HG02938 (cell line): ENCODE data around the gene BPIFB6.
"Not testable (repeated sequence)": the region's sequence is repeated elsewhere in the genome, so short reads cannot be mapped to it uniquely, and the experiment has no call there.

ENCODE experiments used
- ATAC-seq: cut with Tn5 transposase; IDR thresholded peaks from one replicate; pipeline ENCODE4 v1.9.1; 2021; ENCODE audit warnings: mild to moderate bottlenecking, moderate library complexity; ENCODE audit not compliant: unreplicated experiment

BPIFB6 gene

GRCh38 chr20:33027769-33028751 is 3.4 kb upstream of the BPIFB6 start:
- ATAC-seq: no peak

GRCh38 chr20:33028875-33029274 is 2.6 kb upstream of the BPIFB6 start:
- no peak for ATAC-seq

- ATAC-seq: no peak
These were observed 1.4 kb upstream of the BPIFB6 start for GRCh38 chr20:33030076-33030475.

GRCh38 chr20:33030569-33030968 is 879 bp upstream of the BPIFB6 start:
- no peak for ATAC-seq

GRCh38 chr20:33032555-33032954 is 1.1 kb downstream of the BPIFB6 start:
- no peak for ATAC-seq

GRCh38 chr20:33033381-33033780 is 1.9 kb downstream of the BPIFB6 start:
- no peak for ATAC-seq

GRCh38 chr20:33034115-33034514 is 2.7 kb downstream of the BPIFB6 start:
- ATAC-seq: no peak

- ATAC-seq: no peak
These were observed 3.5 kb downstream of the BPIFB6 start for GRCh38 chr20:33034901-33035492.

- no peak for ATAC-seq
These were observed 6.0 kb downstream of the BPIFB6 start for GRCh38 chr20:33037456-33037855.

- no peak for ATAC-seq
These were observed 6.8 kb downstream of the BPIFB6 start for GRCh38 chr20:33038243-33038642.

- ATAC-seq: no peak
These were observed 11.0 kb downstream of the BPIFB6 start for GRCh38 chr20:33042430-33042829.

GRCh38 chr20:33042983-33043730 is 11.7 kb downstream of the BPIFB6 start:
- no peak for ATAC-seq

- no peak for ATAC-seq
These were observed 12.3 kb downstream of the BPIFB6 start for GRCh38 chr20:33043731-33044181.

GRCh38 chr20:33045129-33045721 is 13.8 kb downstream of the BPIFB6 start:
- ATAC-seq: not testable (repeated sequence)

GRCh38 chr20:33046412-33046811 is 15.0 kb downstream of the BPIFB6 start:
- no peak for ATAC-seq

- ATAC-seq: no peak
These were observed 19.9 kb downstream of the BPIFB6 start for GRCh38 chr20:33051333-33051732.

GRCh38 chr20:33053291-33054106 is 22.1 kb downstream of the BPIFB6 start, which contains the start of gene BPIFB3:
Gene BPIFB3, plus strand, starts transcription at chr20:33053903. Its CDS starts 1,533 bp downstream, at chr20:33055436.
- no peak for ATAC-seq

GRCh38 chr20:33054381-33054780 is 22.9 kb downstream of the BPIFB6 start:
- ATAC-seq: no peak

GRCh38 chr20:33054791-33055190 is 23.3 kb downstream of the BPIFB6 start:
- ATAC-seq: no peak

GRCh38 chr20:33059136-33059535 is 27.7 kb downstream of the BPIFB6 start:
- no peak for ATAC-seq
